Right atrium auricular region (tissue), 2 donors: ENCODE measurements around the gene CDH5. TPM values are rescaled to one million over a fixed set of nuclear protein-coding genes. Genes with fewer than 3 reads are reported as not detected.
A peak's percentile ranks its signal among the peaks of the same experiment; 100 is the strongest.

Source experiments
- DNase-seq: peaks from one replicate; pipeline ENCODE4 v3.0.0-alpha.2; 2019; ENCODE audit warnings: low spot score
- H3K27ac ChIP-seq, 2 donors: fragments of 200-600 bp; sonication (generic); 1 replicate in 1 of 2; 2 replicates in 1 of 2; pipeline ENCODE4 v1.5.1; 2016 to 2019
- H3K27me3 ChIP-seq, 2 donors: fragments of 200-600 bp; sonication (generic); one replicate each; pipeline versions ENCODE4 v1.5.1 to v1.6.0; 2017 to 2019
- H3K36me3 ChIP-seq: fragments of 200-600 bp; sonication (generic); one replicate; pipeline ENCODE4 v1.5.1; 2016
- H3K4me1 ChIP-seq, 2 donors: fragments of 200-600 bp; sonication (generic); one replicate each; pipeline versions ENCODE4 v1.5.1 to v1.6.0; 2017 to 2019
- H3K4me3 ChIP-seq, 2 donors: fragments of 200-600 bp; sonication (generic); 1 replicate in 1 of 2; 2 replicates in 1 of 2; pipeline ENCODE4 v1.5.1; 2017 to 2019; ENCODE audit warnings: mild to moderate bottlenecking in 1 of 2, moderate library complexity in 1 of 2
- H3K9me3 ChIP-seq, 2 donors: fragments of 200-600 bp; sonication (generic); one replicate each; pipeline ENCODE4 v1.5.1; 2019
- total RNA-seq, 2 donors: library from RNA; depleted of rRNA; stranded (reverse); fragments of >200 nt; gene quantifications; one replicate each; pipeline ENCODE4 v1.1.0, GENCODE V29; 2016
- TF ChIP-seq, protein P1 (sequence below), 2 donors: fragments of 200-600 bp; sonication (generic); IDR thresholded peaks; one replicate each; pipeline ENCODE4 v1.5.1; 2019; ENCODE audit warnings: antibody characterized with exemption in 2 of 2

Gene CDH5, protein sequence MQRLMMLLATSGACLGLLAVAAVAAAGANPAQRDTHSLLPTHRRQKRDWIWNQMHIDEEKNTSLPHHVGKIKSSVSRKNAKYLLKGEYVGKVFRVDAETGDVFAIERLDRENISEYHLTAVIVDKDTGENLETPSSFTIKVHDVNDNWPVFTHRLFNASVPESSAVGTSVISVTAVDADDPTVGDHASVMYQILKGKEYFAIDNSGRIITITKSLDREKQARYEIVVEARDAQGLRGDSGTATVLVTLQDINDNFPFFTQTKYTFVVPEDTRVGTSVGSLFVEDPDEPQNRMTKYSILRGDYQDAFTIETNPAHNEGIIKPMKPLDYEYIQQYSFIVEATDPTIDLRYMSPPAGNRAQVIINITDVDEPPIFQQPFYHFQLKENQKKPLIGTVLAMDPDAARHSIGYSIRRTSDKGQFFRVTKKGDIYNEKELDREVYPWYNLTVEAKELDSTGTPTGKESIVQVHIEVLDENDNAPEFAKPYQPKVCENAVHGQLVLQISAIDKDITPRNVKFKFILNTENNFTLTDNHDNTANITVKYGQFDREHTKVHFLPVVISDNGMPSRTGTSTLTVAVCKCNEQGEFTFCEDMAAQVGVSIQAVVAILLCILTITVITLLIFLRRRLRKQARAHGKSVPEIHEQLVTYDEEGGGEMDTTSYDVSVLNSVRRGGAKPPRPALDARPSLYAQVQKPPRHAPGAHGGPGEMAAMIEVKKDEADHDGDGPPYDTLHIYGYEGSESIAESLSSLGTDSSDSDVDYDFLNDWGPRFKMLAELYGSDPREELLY
- 10 to 100 TPM; 47.4 to 58.0 TPM for total RNA-seq

DNA sequence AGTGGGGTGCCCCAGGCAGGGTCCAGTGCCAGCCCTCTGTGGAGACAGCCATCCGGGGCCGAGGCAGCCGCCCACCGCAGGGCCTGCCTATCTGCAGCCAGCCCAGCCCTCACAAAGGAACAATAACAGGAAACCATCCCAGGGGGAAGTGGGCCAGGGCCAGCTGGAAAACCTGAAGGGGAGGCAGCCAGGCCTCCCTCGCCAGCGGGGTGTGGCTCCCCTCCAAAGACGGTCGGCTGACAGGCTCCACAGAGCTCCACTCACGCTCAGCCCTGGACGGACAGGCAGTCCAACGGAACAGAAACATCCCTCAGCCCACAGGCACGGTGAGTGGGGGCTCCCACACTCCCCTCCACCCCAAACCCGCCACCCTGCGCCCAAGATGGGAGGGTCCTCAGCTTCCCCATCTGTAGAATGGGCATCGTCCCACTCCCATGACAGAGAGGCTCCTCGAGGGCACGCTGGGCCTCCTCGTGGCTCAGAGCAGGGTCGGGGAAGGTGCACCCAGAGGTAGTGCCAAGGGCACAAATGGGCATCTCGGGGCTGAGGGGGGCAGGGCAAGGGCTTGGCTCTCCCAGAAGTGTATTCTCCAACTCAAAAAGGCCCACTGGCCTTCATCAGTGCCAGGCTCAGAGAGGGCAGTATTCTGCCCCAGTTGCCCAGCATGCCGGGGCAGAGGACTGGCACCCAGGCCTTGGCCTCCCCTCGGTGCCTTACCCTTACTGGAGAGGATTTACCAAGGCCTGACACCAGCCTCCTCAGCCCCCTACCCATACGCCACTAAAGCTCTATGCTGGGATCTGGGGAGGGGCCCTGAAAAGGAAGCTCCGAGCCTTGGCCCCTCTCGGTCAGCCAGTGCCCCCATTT, at the start of gene CDH5:
CDH5 (plus strand) TSS at position 259 of the 867 bp plus-strand sequence. CDS start 12,647 bp downstream, outside the sequence.
- H3K4me3 ChIP-seq, result peak within 1 kb of the TSS; percentile 43 to 55
- no peaks in the 10 kb centered on the region for H3K36me3 ChIP-seq
- TF ChIP-seq, protein P1, sequence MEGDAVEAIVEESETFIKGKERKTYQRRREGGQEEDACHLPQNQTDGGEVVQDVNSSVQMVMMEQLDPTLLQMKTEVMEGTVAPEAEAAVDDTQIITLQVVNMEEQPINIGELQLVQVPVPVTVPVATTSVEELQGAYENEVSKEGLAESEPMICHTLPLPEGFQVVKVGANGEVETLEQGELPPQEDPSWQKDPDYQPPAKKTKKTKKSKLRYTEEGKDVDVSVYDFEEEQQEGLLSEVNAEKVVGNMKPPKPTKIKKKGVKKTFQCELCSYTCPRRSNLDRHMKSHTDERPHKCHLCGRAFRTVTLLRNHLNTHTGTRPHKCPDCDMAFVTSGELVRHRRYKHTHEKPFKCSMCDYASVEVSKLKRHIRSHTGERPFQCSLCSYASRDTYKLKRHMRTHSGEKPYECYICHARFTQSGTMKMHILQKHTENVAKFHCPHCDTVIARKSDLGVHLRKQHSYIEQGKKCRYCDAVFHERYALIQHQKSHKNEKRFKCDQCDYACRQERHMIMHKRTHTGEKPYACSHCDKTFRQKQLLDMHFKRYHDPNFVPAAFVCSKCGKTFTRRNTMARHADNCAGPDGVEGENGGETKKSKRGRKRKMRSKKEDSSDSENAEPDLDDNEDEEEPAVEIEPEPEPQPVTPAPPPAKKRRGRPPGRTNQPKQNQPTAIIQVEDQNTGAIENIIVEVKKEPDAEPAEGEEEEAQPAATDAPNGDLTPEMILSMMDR (IDR thresholded peaks at IDR 0.05), result no peak
- H3K4me1 ChIP-seq, result peaks cover 0 to 55% of the 10 kb centered on the region in 2 donors
- no peaks in the 10 kb centered on the region for H3K27me3 ChIP-seq
- H3K9me3 ChIP-seq, result no peaks in the 10 kb centered on the region
- peak; percentile 81 for DNase-seq
- peak within 1 kb of the TSS; percentile 76 to 79 for H3K27ac ChIP-seq

DNA sequence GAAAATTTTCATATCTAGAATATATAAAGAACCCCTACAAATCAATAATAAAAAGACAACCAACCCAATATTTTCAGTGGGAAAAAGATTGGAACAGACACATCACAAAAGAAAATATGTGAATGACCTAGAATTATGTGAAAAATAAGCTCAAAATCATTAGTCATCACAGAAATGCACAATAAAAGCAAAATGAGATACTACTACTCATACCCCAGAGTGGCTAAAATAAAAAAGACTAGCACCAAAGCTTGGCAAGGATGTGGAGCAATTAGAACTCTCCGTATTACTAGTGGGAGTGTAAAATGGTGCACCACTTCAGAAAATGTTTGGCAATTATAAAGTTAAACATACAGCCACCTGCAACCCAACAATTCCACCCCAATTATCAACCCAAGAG, 48.0 kb upstream of the CDH5 start:
- no peak overlapping the region for H3K27ac ChIP-seq
- H3K9me3 ChIP-seq, result no peaks in the 10 kb centered on the region
- TF ChIP-seq, protein P1 (IDR thresholded peaks at IDR 0.05), result no peak
- peaks cover 0 to 9% of the 10 kb centered on the region in 2 donors for H3K4me1 ChIP-seq
- H3K4me3 ChIP-seq, result no peak overlapping the region
- DNase-seq, result no peak
- no peaks in the 10 kb centered on the region for H3K27me3 ChIP-seq
- no peaks in the 10 kb centered on the region for H3K36me3 ChIP-seq

DNA sequence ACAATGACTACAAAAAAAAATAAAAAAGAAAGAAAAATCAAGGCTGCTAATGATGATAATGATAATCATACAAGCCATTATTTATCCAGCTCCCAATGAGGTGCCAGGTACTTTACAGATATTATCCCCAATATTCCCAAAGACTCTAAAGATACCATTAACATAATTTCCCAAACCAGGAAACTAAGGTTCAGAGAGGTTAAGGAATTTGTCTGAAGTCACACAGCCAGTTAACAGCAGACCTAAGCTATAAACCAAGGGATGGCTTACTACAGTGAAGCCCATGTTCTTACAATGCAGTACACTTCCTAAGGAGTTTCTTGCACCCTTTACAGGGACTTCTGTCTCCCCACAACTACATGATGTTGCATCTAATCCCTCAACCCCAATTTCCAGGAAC, 45.7 kb upstream of the CDH5 start:
- H3K9me3 ChIP-seq, result no peaks in the 10 kb centered on the region
- DNase-seq, result no peak
- H3K27ac ChIP-seq, result no peak overlapping the region
- no peaks in the 10 kb centered on the region for H3K4me1 ChIP-seq
- TF ChIP-seq, protein P1 (IDR thresholded peaks at IDR 0.05), result no peak
- H3K36me3 ChIP-seq, result no peaks in the 10 kb centered on the region
- H3K4me3 ChIP-seq, result no peak overlapping the region
- H3K27me3 ChIP-seq, result no peaks in the 10 kb centered on the region

DNA sequence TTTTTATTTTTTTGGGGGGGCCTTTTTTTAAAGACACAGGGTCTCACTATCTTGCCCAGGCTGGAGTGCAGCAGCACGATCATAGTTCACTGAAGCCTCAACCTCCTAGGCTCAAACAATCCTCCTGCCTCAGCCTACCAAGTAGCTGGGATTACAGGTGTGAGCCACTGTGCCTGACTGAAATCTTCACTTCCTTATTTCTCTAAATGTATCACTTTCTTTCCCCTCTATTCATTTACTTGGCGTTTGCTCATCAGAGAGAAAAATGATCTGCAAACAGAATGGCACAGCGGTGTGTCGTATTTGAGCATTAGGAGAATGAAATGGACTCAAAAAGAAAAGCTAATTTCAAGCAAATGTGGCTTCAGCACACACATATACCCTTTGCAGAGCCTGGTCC, 44.3 kb upstream of the CDH5 start:
- Histone ChIP-seq H3K27me3 (no peaks in the 10 kb centered on the region), H3K4me3 (no peak overlapping the region), H3K4me1 (peaks cover 0 to 5% of the 10 kb centered on the region in 2 donors), H3K9me3 (no peaks in the 10 kb centered on the region), H3K27ac (no peak overlapping the region), H3K36me3 (no peaks in the 10 kb centered on the region)
- TF ChIP-seq, protein P1 (IDR thresholded peaks at IDR 0.05), result no peak
- DNase-seq, result no peak

- H3K27ac ChIP-seq, result no peak overlapping the region
- H3K9me3 ChIP-seq, result no peaks in the 10 kb centered on the region
- no peaks in the 10 kb centered on the region for H3K27me3 ChIP-seq
- H3K4me1 ChIP-seq, result peaks cover 0 to 6% of the 10 kb centered on the region in 2 donors
- H3K36me3 ChIP-seq, result no peaks in the 10 kb centered on the region
- H3K4me3 ChIP-seq, result no peak overlapping the region
- no peak for DNase-seq
- TF ChIP-seq, protein P1 (IDR thresholded peaks at IDR 0.05), result no peak
Measured at GRCh38 chr16:66324815-66325515, 41.5 kb upstream of the CDH5 start.
